OCI-LY3 (cell line): Measurements from ENCODE around the gene CCDC78.

Experiments
- CTCF ChIP-seq: fragments of 200-600, 300-600 bp; sonication (generic); IDR thresholded peaks from 2 replicates; pipeline ENCODE4 v1.5.1; 2014; ENCODE audit warnings: antibody characterized with exemption, low read length, low read depth
- EZH2phosphoT487 ChIP-seq: fragments of 200-600 bp; shearing (Covaris generic); IDR thresholded peaks from 2 replicates; pipeline ENCODE4 v1.6.1; 2018; ENCODE audit warnings: antibody characterized with exemption, mixed run types, low read depth

GRCh38 chr16:700684-701584, 25.3 kb downstream of the CCDC78 start:
- TF ChIP-seq CTCF (no peak), EZH2phosphoT487 (no peak)
